MM.1S (cell line): ENCODE results near the gene ARHGEF33.

Experiments used
- DNase-seq: peaks from one replicate; pipeline ENCODE4 v3.0.0-alpha.2; 2015
- H2AFZ ChIP-seq: fragments of 300-600 bp; sonication (generic); 2 replicates; pipeline ENCODE4 v1.6.0; 2016; ENCODE audit warnings: antibody characterized with exemption, low read length
- H3F3A ChIP-seq: fragments of 300-600 bp; sonication (generic); 2 replicates; pipeline ENCODE4 v1.6.1; 2016; ENCODE audit warnings: mild to moderate bottlenecking, antibody characterized with exemption, low read length, moderate library complexity, mixed read lengths; ENCODE audit not compliant: insufficient read depth
- H3K27ac ChIP-seq: fragments of 300-600 bp; sonication (generic); 2 replicates; pipeline ENCODE4 v1.5.1; 2016; ENCODE audit warnings: mild to moderate bottlenecking, low read length
- H3K27me3 ChIP-seq: fragments of 300-600 bp; sonication (generic); replicated peaks from 2 replicates; pipeline ENCODE4 v1.6.0; 2016; ENCODE audit warnings: low read length; ENCODE audit not compliant: insufficient read depth
- H3K36me3 ChIP-seq: fragments of 300-600 bp; sonication (generic); replicated peaks from 2 replicates; pipeline ENCODE4 v1.6.1; 2016; ENCODE audit warnings: mild to moderate bottlenecking, low read length, mixed read lengths; ENCODE audit not compliant: insufficient read depth
- H3K4me1 ChIP-seq: fragments of 300-600 bp; sonication (generic); 2 replicates; pipeline ENCODE4 v1.6.1; 2016; ENCODE audit warnings: low read length, mixed read lengths
- H3K4me2 ChIP-seq: fragments of 300-600 bp; sonication (generic); 2 replicates; pipeline ENCODE4 v1.6.0; 2016; ENCODE audit warnings: low read depth, low read length
- H3K4me3 ChIP-seq: fragments of 300-600 bp; sonication (generic); 2 replicates; pipeline ENCODE4 v1.5.1; 2016; ENCODE audit warnings: low read length, mixed read lengths
- H3K79me2 ChIP-seq: fragments of 300-600 bp; sonication (generic); 2 replicates; pipeline ENCODE4 v1.6.1; 2016; ENCODE audit warnings: mixed run types, low read length, mixed read lengths
- H3K9ac ChIP-seq: fragments of 300-600 bp; sonication (generic); 2 replicates; pipeline ENCODE4 v1.6.1; 2016; ENCODE audit warnings: low read length, mixed read lengths
- H3K9me2 ChIP-seq: fragments of 300-600 bp; sonication (generic); replicated peaks from 2 replicates; pipeline ENCODE4 v1.6.1; 2016; ENCODE audit warnings: mild to moderate bottlenecking, low read length, mixed read lengths; ENCODE audit not compliant: insufficient read depth
- H3K9me3 ChIP-seq: fragments of 300-600 bp; sonication (generic); replicated peaks from 2 replicates; pipeline ENCODE4 v1.6.1; 2016; ENCODE audit warnings: mild to moderate bottlenecking, low read length, mixed read lengths; ENCODE audit not compliant: insufficient read depth
- H4K20me1 ChIP-seq: fragments of 300-600 bp; sonication (generic); 2 replicates; pipeline ENCODE4 v1.6.1; 2016; ENCODE audit warnings: mild to moderate bottlenecking, low read length, moderate library complexity, mixed read lengths; ENCODE audit not compliant: insufficient read depth
- CTCF ChIP-seq: fragments of 300-600 bp; sonication (generic); IDR thresholded peaks from 2 replicates; pipeline ENCODE4 v1.5.1; 2016; ENCODE audit warnings: antibody characterized with exemption, low read length, mixed read lengths
- EZH2 ChIP-seq: fragments of 300-600 bp; sonication (generic); optimal IDR thresholded peaks from 2 replicates; pipeline ENCODE3; 2017; ENCODE audit warnings: low read depth, mild to moderate bottlenecking, antibody characterized with exemption, low read length, mixed read lengths
- EZH2phosphoT487 ChIP-seq: fragments of 300-600 bp; sonication (generic); IDR thresholded peaks from 2 replicates; pipeline ENCODE4 v1.6.1; 2018; ENCODE audit warnings: antibody characterized with exemption, low read length

Gene ARHGEF33

GRCh38 chr2:38948387-38948882 is 58.8 kb downstream of the ARHGEF33 start:
- Histone ChIP-seq H3K9ac (no peak overlapping the region), H3K27ac (no peak overlapping the region), H3K4me1 (no peaks in the 10 kb centered on the region), H3K9me3 (no peaks in the 10 kb centered on the region), H3K9me2 (no peaks in the 10 kb centered on the region), H3F3A (no peaks in the 10 kb centered on the region), H3K27me3 (no peaks in the 10 kb centered on the region), H4K20me1 (no peaks in the 10 kb centered on the region), H3K79me2 (no peaks in the 10 kb centered on the region), H3K36me3 (no peaks in the 10 kb centered on the region), H3K4me3 (no peak overlapping the region), H3K4me2 (no peak overlapping the region), H2AFZ (0 out of 2 replicates have a peak overlapping the region, but pooled peaks have one; percentile 26)
- TF ChIP-seq EZH2phosphoT487 (no peak), EZH2 (no peak), CTCF (no peak)
- no peak for DNase-seq

- no peaks in the 10 kb centered on the region for H4K20me1 ChIP-seq
- no peaks in the 10 kb centered on the region for H3K4me1 ChIP-seq
- H3K36me3 ChIP-seq, result no peaks in the 10 kb centered on the region
- no peaks in the 10 kb centered on the region for H3K79me2 ChIP-seq
- no peak overlapping the region for H3K9ac ChIP-seq
- no peaks in the 10 kb centered on the region for H3K27me3 ChIP-seq
- H3K9me3 ChIP-seq, result no peaks in the 10 kb centered on the region
- no peak overlapping the region for H3K4me2 ChIP-seq
- H3K9me2 ChIP-seq, result no peaks in the 10 kb centered on the region
- no peak overlapping the region for H2AFZ ChIP-seq
- H3F3A ChIP-seq, result no peaks in the 10 kb centered on the region
- no peak overlapping the region for H3K27ac ChIP-seq
- no peak overlapping the region for H3K4me3 ChIP-seq
- no peak for DNase-seq
- TF ChIP-seq CTCF, result no peak
Measured at GRCh38 chr2:38948995-38949394, 59.3 kb downstream of the ARHGEF33 start.

GRCh38 chr2:38951766-38952165 is 62.1 kb downstream of the ARHGEF33 start:
- Histone ChIP-seq H3K27ac (no peak overlapping the region), H4K20me1 (no peaks in the 10 kb centered on the region), H3K9ac (no peak overlapping the region), H3K36me3 (no peaks in the 10 kb centered on the region), H3K79me2 (no peaks in the 10 kb centered on the region), H3K4me1 (no peaks in the 10 kb centered on the region), H3F3A (no peaks in the 10 kb centered on the region), H3K4me3 (no peak overlapping the region), H3K27me3 (no peaks in the 10 kb centered on the region), H3K4me2 (no peak overlapping the region), H3K9me3 (no peaks in the 10 kb centered on the region), H3K9me2 (no peaks in the 10 kb centered on the region), H2AFZ (no peak overlapping the region)
- no peak for DNase-seq
- no peak for TF ChIP-seq EZH2phosphoT487
- no peak for TF ChIP-seq CTCF
- no peak for TF ChIP-seq EZH2

GRCh38 chr2:38957972-38958371 is 68.3 kb downstream of the ARHGEF33 start:
- Histone ChIP-seq H3K4me2 (no peak overlapping the region), H3K79me2 (no peaks in the 10 kb centered on the region), H3K36me3 (no peaks in the 10 kb centered on the region), H4K20me1 (no peaks in the 10 kb centered on the region), H3K9me2 (no peaks in the 10 kb centered on the region), H3F3A (no peaks in the 10 kb centered on the region), H3K4me3 (no peak overlapping the region), H3K27ac (no peak overlapping the region), H3K9me3 (no peaks in the 10 kb centered on the region), H2AFZ (no peak overlapping the region), H3K4me1 (no peaks in the 10 kb centered on the region), H3K27me3 (no peaks in the 10 kb centered on the region), H3K9ac (no peak overlapping the region)
- TF ChIP-seq CTCF, result no peak
- no peak for TF ChIP-seq EZH2phosphoT487
- TF ChIP-seq EZH2, result no peak
- no peak for DNase-seq
